ENCODE data around the gene FBXO27.
"Not testable (repeated sequence)": the region's sequence is repeated elsewhere in the genome, so short reads cannot be mapped to it uniquely, and the experiment has no call there.

FBXO27 gene

GRCh38 chr19:39037194-39037593 is 4.8 kb upstream of the FBXO27 start:
- DNase-seq: no peak

- DNase-seq: no peak
Observed at GRCh38 chr19:39036581-39036980, 4.2 kb upstream of the FBXO27 start.

GRCh38 chr19:39031368-39032062 is 834 bp downstream of the FBXO27 start:
- DNase-seq: peak; percentile 77

- DNase-seq: no peak
Observed at GRCh38 chr19:39030854-39031367, 1.4 kb downstream of the FBXO27 start.

GRCh38 chr19:39024875-39025641 is 7.3 kb downstream of the FBXO27 start:
- DNase-seq: no peak

GRCh38 chr19:39021063-39021462 is 11.3 kb downstream of the FBXO27 start:
- no peak for DNase-seq

- DNase-seq: no peak
Observed at GRCh38 chr19:39017646-39018045, 14.7 kb downstream of the FBXO27 start.

GRCh38 chr19:39017026-39017425 is 15.3 kb downstream of the FBXO27 start:
- no peak for DNase-seq

GRCh38 chr19:39014037-39014436 is 18.3 kb downstream of the FBXO27 start:
- no peak for DNase-seq

GRCh38 chr19:39009001-39009400 is 23.3 kb downstream of the FBXO27 start:
- DNase-seq: no peak

GRCh38 chr19:39008137-39008536 is 24.2 kb downstream of the FBXO27 start:
- DNase-seq: no peak

- DNase-seq: no peak
Observed at GRCh38 chr19:39007096-39007495, 25.3 kb downstream of the FBXO27 start.

- no peak for DNase-seq
Observed at GRCh38 chr19:39004403-39004802, 27.9 kb downstream of the FBXO27 start.

GRCh38 chr19:39003796-39004195 is 28.6 kb downstream of the FBXO27 start:
- DNase-seq: no peak

GRCh38 chr19:39003188-39003587 is 29.2 kb downstream of the FBXO27 start:
- DNase-seq: no peak

GRCh38 chr19:39001041-39001440 is 31.3 kb downstream of the FBXO27 start:
- no peak for DNase-seq

- not testable (repeated sequence) for DNase-seq
Observed at GRCh38 chr19:38997576-38997975, 34.8 kb downstream of the FBXO27 start.

- DNase-seq: no peak
Observed at GRCh38 chr19:38993271-38993670, 39.1 kb downstream of the FBXO27 start.

GRCh38 chr19:38990949-38991697 is 41.2 kb downstream of the FBXO27 start:
- DNase-seq: no peak

GRCh38 chr19:38989614-38990013 is 42.7 kb downstream of the FBXO27 start:
- not testable (repeated sequence) for DNase-seq

GRCh38 chr19:38989066-38989605 is 43.2 kb downstream of the FBXO27 start:
- no peak for DNase-seq

GRCh38 chr19:38988627-38989026 is 43.7 kb downstream of the FBXO27 start:
- DNase-seq: not testable (repeated sequence)

GRCh38 chr19:38987745-38988144 is 44.6 kb downstream of the FBXO27 start:
- not testable (repeated sequence) for DNase-seq
